Renal cortex interstitium (tissue), 15 donors: ENCODE data around the gene TRIM65. TPM values are rescaled to one million over a fixed set of nuclear protein-coding genes. Genes with fewer than 3 reads are reported as not detected.

Source experiments
- DNase-seq, 11 donors: peaks; one replicate each; pipeline ENCODE4 v3.0.0-alpha.2; 2013; ENCODE audit warnings: low read depth in 9 of 11, low spot score in 4 of 11; ENCODE audit errors: extremely low read depth in 1 of 11
- long read RNA-seq, 16 experiments: transcript quantifications; one replicate each; lab custom pipeline, GENCODE V29; 2026
- polyA plus RNA-seq, 3 donors: library from polyadenylated mRNA; unstranded; fragments of 120-200 nt; gene quantifications; one replicate each; pipeline ENCODE4 v1.2.1, GENCODE V29; 2013; ENCODE audit not compliant: insufficient read length in 3 of 3

The TRIM65 gene
- polyA plus RNA-seq = 10 to 100 TPM; 11.2 to 18.4 (median 15.5) TPM
- long read RNA-seq, donor 1 = 0 reads
- long read RNA-seq, donor 2, partial matches to known transcripts = 0 of 2 reads
- long read RNA-seq, donor 2, other reads (novel, unspliced or antisense) = 0 of 2 reads
- long read RNA-seq, donor 3, partial matches to known transcripts = 0 of 2 reads
- long read RNA-seq, donor 3, other reads (novel, unspliced or antisense) = 0 of 2 reads
- long read RNA-seq, donor 4, partial matches to known transcripts = 0 of 2 reads
- long read RNA-seq, donor 4, other reads (novel, unspliced or antisense) = 0 of 2 reads
- long read RNA-seq, donor 5 = 0 reads
- long read RNA-seq, donor 6, partial matches to known transcripts = 0 of 1 reads
- long read RNA-seq, donor 6, other reads (novel, unspliced or antisense) = 0 of 1 reads
- long read RNA-seq, donor 7, partial matches to known transcripts = 0 of 1 reads
- long read RNA-seq, donor 7, other reads (novel, unspliced or antisense) = 0 of 1 reads
- long read RNA-seq, donor 8 = 0 reads
- long read RNA-seq, donor 9, partial matches to known transcripts = 0 of 5 reads
- long read RNA-seq, donor 9, other reads (novel, unspliced or antisense) = 0 of 5 reads
- long read RNA-seq, donor 10, partial matches to known transcripts = 0 of 1 reads
- long read RNA-seq, donor 10, other reads (novel, unspliced or antisense) = 0 of 1 reads
- long read RNA-seq, donor 11, partial matches to known transcripts = 0 of 4 reads
- long read RNA-seq, donor 11, other reads (novel, unspliced or antisense) = 0 of 4 reads
- long read RNA-seq, donor 12, partial matches to known transcripts = 0 of 2 reads
- long read RNA-seq, donor 12, other reads (novel, unspliced or antisense) = 0 of 2 reads
- long read RNA-seq, donor 13 = 0 reads
- long read RNA-seq, donor 14, partial matches to known transcripts = 0 of 5 reads
- long read RNA-seq, donor 14, other reads (novel, unspliced or antisense) = 0 of 5 reads
- long read RNA-seq, donor 15, partial matches to known transcripts = 0 of 2 reads
- long read RNA-seq, donor 15, other reads (novel, unspliced or antisense) = 0 of 2 reads
- long read RNA-seq, donor 16, partial matches to known transcripts = 0 of 6 reads
- long read RNA-seq, donor 16, other reads (novel, unspliced or antisense) = 0 of 6 reads

- DNase-seq = peak in 3 of 11 donors; percentile 67 to 71 (median 67)
Observed at GRCh38 chr17:75896415-75897159, at the start of gene TRIM65. TSS of gene TRIM65 (minus strand) at chr17:75896951. CDS start at chr17:75896937, 14 bp downstream.

GRCh38 chr17:75945211-75945610 is 48.5 kb upstream of the TRIM65 start:
- no peak for DNase-seq

- no peak for DNase-seq
Observed at GRCh38 chr17:75943491-75943890, 46.7 kb upstream of the TRIM65 start.

GRCh38 chr17:75942473-75942872 is 45.7 kb upstream of the TRIM65 start:
- DNase-seq = no peak

- no peak for DNase-seq
Observed at GRCh38 chr17:75941442-75941819, 44.7 kb upstream of the TRIM65 start.

GRCh38 chr17:75940727-75941441 is 44.1 kb upstream of the TRIM65 start, which contains the start of gene FBF1:
TSS of gene FBF1 (minus strand) at chr17:75941042. CDS start at chr17:75938149, 2,893 bp downstream.
- peak; percentile 71 to 93 (median 88) for DNase-seq

GRCh38 chr17:75937652-75938051 is 40.9 kb upstream of the TRIM65 start:
- no peak for DNase-seq

- DNase-seq = no peak
Observed at GRCh38 chr17:75933808-75934207, 37.1 kb upstream of the TRIM65 start.

GRCh38 chr17:75932852-75933251 is 36.1 kb upstream of the TRIM65 start:
- DNase-seq = no peak

GRCh38 chr17:75931062-75931461 is 34.3 kb upstream of the TRIM65 start:
- DNase-seq = no peak

- DNase-seq = no peak
Observed at GRCh38 chr17:75927286-75927922, 30.7 kb upstream of the TRIM65 start.

- DNase-seq = no peak
Observed at GRCh38 chr17:75926456-75926855, 29.7 kb upstream of the TRIM65 start.

GRCh38 chr17:75925912-75926311 is 29.2 kb upstream of the TRIM65 start:
- no peak for DNase-seq

GRCh38 chr17:75925103-75925502 is 28.4 kb upstream of the TRIM65 start:
- no peak for DNase-seq

- no peak for DNase-seq
Observed at GRCh38 chr17:75922963-75923874, 26.5 kb upstream of the TRIM65 start.

- no peak for DNase-seq
Observed at GRCh38 chr17:75922173-75922961, 25.6 kb upstream of the TRIM65 start.
